ENCODE results near the gene TGM2. TPM values are rescaled to one million over a fixed set of nuclear protein-coding genes. Genes with fewer than 3 reads are reported as not detected.

Gene TGM2
- total and polyA plus RNA-seq, 2 donors from 2014 or later: 44.6 to 611 TPM

GRCh38 chr20:38089500-38089899 lies 75.6 kb downstream of the TGM2 start:
- no peak for TF ChIP-seq CTCF (IDR thresholded peaks at IDR 0.05; ENCODE audit: borderline replicate concordance, extremely low read depth, insufficient read depth)
- DNase-seq (no peak), FAIRE-seq (no peak)
- H3K27ac ChIP-seq (ENCODE audit: low read depth in 2 of 2, low read length in 2 of 2): no peak overlapping the region
- no peaks in the 10 kb centered on the region for H3K27me3 ChIP-seq (ENCODE audit: control insufficient read depth, insufficient read depth, low read length)
- intact Hi-C loops (cut with DNase I): no loop called here
- H3K36me3 ChIP-seq (ENCODE audit: control insufficient read depth in 2 of 3, insufficient read depth in 3 of 3, low read length in 3 of 3): peaks cover 4 to 57% (median 26%) of the 10 kb centered on the region in 3 donors
- no peak overlapping the region for H3K4me3 ChIP-seq (ENCODE audit: low read length in 3 of 3)
- peaks cover 0 to 4% (median 1%) of the 10 kb centered on the region in 3 donors for H3K4me1 ChIP-seq (ENCODE audit: control insufficient read depth in 2 of 3, insufficient read depth in 2 of 3, low read depth in 1 of 3, low read length in 3 of 3)
- H3K9me3 ChIP-seq (ENCODE audit: control insufficient read depth in 2 of 3, insufficient read depth in 1 of 3, low read length in 3 of 3): no peaks in the 10 kb centered on the region
- no peak overlapping the region for H3K9ac ChIP-seq (ENCODE audit: low read length in 3 of 3)

- Histone ChIP-seq H3K9ac (ENCODE audit: low read length in 3 of 3) (no peak overlapping the region), H3K36me3 (ENCODE audit: control insufficient read depth in 2 of 3, insufficient read depth in 3 of 3, low read length in 3 of 3) (peaks cover 2 to 51% (median 20%) of the 10 kb centered on the region in 3 donors), H3K4me1 (ENCODE audit: control insufficient read depth in 2 of 3, insufficient read depth in 2 of 3, low read depth in 1 of 3, low read length in 3 of 3) (peaks cover 0 to 10% (median 3%) of the 10 kb centered on the region in 3 donors), H3K27me3 (ENCODE audit: control insufficient read depth, insufficient read depth, low read length) (no peaks in the 10 kb centered on the region), H3K9me3 (ENCODE audit: control insufficient read depth in 2 of 3, insufficient read depth in 1 of 3, low read length in 3 of 3) (no peaks in the 10 kb centered on the region), H3K27ac (ENCODE audit: low read depth in 2 of 2, low read length in 2 of 2) (peak overlapping the region in 1 of 2 donors; percentile 20), H3K4me3 (ENCODE audit: low read length in 3 of 3) (no peak overlapping the region)
- intact Hi-C loops (cut with DNase I): no loop called here
- TF ChIP-seq CTCF (IDR thresholded peaks at IDR 0.05; ENCODE audit: borderline replicate concordance, extremely low read depth, insufficient read depth): no peak
- FAIRE-seq: no peak
- DNase-seq: no peak
These were observed 80.0 kb downstream of the TGM2 start for GRCh38 chr20:38085026-38085425.

- Histone ChIP-seq H3K4me1 (ENCODE audit: control insufficient read depth in 2 of 3, insufficient read depth in 2 of 3, low read depth in 1 of 3, low read length in 3 of 3) (peaks cover 0 to 10% (median 3%) of the 10 kb centered on the region in 3 donors), H3K9me3 (ENCODE audit: control insufficient read depth in 2 of 3, insufficient read depth in 1 of 3, low read length in 3 of 3) (no peaks in the 10 kb centered on the region), H3K4me3 (ENCODE audit: low read length in 3 of 3) (no peak overlapping the region), H3K36me3 (ENCODE audit: control insufficient read depth in 2 of 3, insufficient read depth in 3 of 3, low read length in 3 of 3) (peaks cover 2 to 46% (median 16%) of the 10 kb centered on the region in 3 donors), H3K27ac (ENCODE audit: low read depth in 2 of 2, low read length in 2 of 2) (peak overlapping the region in 1 of 2 donors; percentile 20), H3K27me3 (ENCODE audit: control insufficient read depth, insufficient read depth, low read length) (no peaks in the 10 kb centered on the region), H3K9ac (ENCODE audit: low read length in 3 of 3) (no peak overlapping the region)
- DNase-seq (peak in 2 of 5 donors; percentile 34 to 54), FAIRE-seq (no peak)
- no peak for TF ChIP-seq CTCF (IDR thresholded peaks at IDR 0.05; ENCODE audit: borderline replicate concordance, extremely low read depth, insufficient read depth)
- intact Hi-C loops (cut with DNase I): no loop called here
These were observed 80.6 kb downstream of the TGM2 start for GRCh38 chr20:38084425-38084951.

All from kidney (tissue), 14 donors.